Activated CD4-positive, CD25-positive, alpha-beta regulatory T cell (primary cell): Measurements from ENCODE around the gene TMEM143.

Experiments
- DNase-seq, 4 experiments: peaks; one replicate each; lab custom pipeline; 2025; lab: John Stamatoyannopoulos, UW

The TMEM143 gene

DNA sequence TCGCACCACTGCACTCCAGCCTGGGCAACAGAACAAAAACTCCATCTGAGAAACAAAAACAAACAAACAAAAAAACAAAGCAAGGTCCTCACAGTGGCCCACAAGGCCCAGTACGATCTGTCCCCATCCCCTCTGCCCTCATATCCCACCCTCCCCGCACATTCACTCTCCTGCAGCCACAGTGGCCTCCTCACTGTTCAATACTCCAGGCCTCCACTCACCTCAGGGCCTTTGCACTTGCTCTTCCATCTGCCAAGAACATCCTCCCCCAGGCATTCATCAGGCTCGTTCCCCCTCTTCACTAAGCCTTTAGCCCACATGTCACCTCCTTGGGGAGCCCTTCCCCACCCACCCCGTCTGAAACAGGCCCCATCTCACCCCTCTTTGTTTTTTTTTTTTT lies 4.6 kb downstream of the TMEM143 start:
- DNase-seq: no peak

DNA sequence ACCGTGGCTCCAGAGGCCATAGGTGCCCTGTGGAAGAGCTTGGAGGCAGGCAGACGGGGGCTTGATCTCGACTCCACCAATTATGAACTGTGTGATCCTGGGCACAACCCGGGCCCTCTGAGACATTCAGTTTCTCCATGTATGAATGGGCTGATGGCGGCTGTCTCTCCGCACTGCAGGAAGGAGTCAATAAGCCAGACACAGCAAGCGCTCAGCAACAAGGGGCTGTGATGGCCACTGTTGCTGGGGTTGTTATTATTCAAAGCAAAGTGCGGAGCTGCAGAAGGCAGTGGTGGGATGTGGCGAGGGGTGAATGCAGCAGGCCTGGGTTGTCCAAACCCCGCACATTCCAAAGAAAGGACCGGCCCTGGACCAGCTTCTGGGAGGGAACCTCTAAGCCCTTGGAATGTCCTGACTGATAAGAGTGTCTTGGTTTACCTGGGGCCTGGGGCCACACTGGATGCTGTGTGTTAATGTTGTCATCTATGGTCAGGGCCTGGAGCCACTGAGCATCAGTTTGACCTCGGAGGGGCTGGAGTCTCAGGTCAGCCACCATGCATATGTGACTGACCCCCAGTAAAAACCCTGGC lies 8.3 kb downstream of the TMEM143 start:
- DNase-seq: no peak

DNA sequence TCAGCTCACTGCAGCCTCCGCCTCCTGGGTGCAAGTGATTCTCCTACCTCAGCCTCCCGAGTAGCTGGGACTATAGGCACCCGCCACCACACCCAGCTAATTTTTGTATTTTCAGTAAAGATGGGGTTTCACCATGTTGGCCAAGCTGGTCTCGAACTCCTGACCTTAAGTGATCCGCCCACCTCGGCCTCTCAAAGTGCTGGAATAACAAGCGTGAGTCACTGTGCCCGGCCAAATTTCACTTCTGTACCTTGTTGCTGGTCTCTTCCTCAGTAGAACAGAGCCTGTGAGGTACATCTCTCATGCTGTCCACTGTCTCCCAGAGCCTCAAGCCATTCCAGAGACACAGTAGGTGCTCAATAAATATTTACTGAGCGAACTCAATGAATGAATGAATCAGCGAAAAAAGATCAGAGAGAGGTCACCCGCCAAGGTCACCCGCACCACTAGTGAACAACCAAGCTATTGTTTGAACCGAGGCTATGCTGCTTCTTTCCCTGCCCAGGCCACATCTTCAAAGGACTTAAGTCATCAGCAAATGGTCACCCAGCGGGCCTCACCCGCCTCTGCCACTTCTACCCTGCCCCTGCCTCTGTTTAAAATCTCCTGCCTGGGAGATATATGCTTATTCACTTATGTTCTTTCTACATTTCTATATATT lies 9.3 kb downstream of the TMEM143 start:
- DNase-seq: no peak

DNA sequence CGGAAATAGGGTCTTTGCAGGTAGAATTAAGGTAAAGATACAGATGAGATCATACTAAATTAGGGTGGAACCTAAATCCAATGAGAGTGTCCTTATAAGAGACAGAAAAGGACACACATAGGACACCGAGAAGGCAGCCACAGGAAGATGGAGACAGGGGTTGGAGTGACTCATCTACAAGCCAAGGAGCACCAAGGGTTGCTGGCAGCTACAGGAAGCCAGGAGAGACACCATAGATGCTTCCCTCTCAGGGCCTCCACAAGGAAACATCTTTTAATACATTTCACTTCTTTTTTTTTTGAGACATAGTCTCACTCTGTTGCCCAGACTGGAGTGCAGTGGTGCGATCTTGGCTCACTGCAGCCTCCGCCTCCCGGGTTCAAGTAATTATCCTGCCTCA lies 10.1 kb downstream of the TMEM143 start:
- no peak for DNase-seq

DNA sequence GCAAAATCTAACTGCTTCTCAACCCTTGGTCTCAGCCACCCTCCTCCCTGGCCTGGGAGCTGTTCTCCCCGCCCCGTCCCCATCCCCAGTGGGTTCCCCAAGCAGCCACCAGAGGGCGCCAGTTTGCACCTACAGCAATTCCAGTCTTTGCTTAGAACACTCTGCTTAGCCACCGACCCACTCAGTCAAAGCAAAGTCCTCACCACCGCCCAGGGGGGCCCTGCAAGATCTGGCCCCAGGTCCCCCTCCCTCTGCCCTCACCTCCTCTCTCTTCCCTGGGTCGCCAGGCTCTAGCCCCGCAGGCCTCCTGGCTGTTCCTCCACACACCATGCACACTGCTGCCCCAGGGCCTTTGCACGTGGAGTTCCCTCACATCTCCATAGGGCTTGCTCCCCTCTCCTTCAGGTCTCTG lies 12.4 kb downstream of the TMEM143 start:
- DNase-seq: peak; percentile 62 to 77 (median 66)

DNA sequence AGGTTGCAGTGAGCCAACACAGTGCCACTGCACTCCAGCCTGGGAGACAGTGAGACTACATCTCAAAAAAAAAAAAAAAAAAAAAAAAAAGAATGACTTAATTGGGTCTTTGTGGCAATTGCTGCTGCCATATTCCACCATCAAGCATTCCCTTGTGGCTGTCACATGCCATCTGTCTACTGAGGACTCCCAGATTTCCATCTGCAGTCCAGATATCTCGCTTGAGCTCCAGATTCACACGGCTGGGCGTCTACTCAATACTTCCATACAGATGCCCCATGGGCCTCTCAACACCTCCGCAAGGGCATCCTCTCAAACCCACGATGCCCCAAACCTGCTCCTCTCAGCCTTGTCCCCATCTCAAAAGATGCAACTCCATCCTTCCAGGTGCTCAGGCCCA lies 12.9 kb downstream of the TMEM143 start:
- no peak for DNase-seq

DNA sequence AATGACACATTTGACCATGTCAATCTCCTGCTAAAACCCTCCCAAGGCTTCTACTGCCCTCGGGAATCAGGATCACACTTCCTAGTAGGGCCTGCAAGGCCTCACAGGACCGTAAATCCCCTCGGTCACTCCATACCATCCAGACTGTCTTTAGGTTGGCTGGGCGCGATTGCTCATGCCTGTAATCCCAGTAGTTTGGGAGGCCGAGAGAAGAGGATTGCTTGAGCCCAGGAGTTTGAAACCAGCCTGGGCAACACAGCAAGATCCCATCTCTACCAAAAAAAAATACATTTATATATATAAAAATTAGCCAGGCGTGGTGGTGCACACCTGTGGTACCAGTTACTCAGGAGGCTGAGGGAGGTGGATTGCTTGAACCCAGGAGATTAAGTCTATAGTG lies 15.0 kb downstream of the TMEM143 start:
- DNase-seq: no peak

DNA sequence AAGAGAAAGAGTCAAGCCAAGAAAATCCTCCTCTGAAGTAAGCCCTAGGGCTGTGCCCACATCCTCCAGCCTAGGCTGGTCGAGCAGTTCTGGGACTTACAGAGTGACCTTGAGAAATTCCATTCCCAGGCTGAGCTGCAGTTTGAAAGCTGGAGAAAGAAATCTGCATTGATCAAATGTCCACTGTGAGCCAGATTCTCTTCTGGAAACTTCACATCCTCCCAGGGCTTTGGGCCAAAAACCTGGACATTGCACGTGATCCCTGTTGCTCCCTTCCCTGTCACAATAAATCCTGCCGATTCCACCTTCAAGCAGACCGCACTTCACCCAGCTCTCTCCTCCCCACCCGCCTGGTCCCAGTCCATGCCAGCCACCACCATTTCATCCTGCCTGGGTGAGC lies 15.7 kb downstream of the TMEM143 start:
- no peak for DNase-seq

DNA sequence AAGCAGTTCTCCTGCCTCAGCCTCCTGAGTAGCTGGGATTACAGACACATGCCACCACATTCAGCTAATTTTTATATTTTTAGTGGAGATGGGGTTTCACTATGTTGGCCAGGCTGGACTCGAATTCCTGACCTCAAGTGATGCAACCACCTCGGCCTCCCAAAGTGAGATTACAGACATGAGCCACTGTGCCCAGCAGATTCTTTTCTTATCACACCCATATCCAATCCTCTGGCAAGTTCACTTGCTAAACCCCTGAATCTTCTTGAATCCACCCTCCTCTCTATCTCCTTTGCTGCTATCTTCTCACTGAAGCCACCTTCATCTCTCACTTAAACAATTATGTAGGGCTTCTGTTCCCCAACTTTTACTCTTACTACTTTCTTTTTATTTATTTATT lies 17.5 kb downstream of the TMEM143 start:
- DNase-seq: no peak

DNA sequence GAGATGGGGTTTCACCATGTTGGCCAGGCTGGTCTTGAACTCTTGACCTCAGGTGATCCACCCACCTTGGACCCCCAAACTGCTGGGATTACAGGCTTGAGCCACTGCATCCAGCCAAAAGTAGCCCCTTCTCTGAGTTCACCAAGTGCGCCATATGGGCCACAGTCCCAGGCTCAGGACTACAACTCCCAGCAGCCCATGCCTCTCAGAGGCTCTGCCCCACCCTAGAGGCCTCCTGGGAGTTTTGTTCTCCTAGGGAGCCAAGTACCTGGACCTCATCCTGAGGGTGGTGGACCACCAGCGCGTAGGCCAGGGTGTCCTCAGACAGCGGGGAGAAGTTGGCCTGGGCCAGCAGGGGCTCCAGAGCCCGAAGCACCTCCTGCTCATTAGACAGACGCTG lies 18.8 kb downstream of the TMEM143 start:
- DNase-seq: no peak

DNA sequence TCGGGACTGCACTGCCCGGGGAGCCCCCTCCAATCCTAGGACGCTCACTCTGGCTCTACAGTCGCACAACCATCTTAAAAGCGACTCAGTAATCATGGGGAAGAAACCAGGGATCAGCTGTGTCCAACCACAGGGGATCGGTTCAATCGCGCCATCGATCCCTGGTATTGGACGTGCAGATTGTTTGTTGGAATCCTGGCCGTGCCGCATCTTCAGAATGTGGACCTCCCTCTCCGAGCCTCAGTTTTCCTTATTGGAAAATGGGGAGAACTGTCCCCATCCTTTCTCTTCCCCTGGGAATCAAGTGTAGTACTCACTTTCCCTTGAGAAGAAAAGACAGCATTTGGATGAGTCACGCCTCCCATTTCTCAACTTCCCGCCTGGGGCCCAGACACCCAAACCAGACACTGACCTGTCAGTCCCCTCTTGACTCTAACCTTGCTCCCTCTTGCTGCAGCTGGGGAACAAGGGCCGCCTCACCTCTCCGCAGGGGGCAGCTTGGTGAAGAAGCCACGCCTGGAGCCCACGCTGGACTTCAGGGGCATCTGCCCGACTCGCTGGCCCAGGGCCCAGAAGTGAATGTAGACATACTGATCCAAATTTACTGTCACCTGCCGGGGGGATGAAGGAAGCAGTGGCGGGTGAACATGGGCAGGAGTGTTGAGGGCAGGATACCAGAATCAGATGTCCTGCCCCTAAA lies 20.7 kb downstream of the TMEM143 start:
- DNase-seq: no peak

DNA sequence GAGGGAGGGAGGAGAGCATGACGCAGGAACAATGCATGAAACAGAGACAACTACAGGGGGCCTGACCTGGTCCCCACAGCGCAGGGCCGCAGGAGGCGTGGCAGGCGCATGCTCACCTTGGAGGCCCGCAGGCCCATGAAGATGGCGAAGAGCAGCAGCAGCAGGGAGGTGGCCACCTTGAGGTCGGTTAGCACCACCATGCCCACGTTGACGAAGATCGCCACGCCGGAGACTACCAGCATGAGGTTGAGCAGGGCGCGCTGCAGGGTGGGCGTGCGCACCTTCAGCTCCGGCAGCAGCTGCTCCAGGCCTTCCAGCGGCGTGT lies 21.4 kb downstream of the TMEM143 start:
- no peak for DNase-seq

DNA sequence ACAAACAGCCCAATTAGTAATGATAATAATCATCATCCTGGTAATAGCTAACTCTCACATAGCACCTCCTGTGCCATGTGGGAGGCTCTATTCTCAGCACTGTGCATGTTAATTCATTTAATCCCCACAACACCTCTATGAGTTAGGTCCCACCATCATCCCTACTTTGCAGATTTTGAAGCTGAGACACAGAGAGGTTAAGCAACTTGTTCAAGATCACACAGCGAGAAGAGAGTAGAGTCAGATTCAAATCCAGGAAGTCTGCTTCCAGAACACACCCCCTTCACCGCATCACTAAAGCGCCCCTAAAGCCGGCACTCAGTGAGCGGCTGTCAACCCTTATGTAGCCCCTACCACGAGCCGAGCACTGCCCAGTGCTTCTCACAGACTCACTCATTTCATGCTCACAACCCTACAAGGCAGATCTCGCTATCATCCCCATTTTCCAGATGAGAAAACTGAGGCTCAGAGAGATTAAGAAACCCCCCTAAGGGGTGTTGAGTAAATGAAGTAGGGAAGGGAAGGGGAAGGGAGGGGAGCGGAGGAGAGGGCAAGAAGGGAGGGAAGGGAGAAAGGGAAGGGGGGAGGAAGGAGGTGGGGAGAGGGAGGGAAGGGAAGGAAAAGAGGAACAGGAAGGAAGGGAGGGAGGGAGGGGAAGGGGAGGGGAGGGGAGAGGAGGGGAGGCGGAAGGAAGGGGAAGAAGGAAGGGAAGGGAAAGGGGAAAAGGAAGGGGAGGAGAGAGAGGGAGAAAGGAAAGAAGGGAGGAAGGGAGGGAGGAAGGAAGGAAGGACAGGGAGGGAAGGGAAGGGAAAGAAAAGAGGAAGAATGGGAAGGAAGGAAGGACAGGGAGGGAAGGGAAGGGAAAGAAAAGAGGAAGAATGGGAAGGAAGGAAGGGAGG lies 22.0 kb downstream of the TMEM143 start:
- DNase-seq: no peak

DNA sequence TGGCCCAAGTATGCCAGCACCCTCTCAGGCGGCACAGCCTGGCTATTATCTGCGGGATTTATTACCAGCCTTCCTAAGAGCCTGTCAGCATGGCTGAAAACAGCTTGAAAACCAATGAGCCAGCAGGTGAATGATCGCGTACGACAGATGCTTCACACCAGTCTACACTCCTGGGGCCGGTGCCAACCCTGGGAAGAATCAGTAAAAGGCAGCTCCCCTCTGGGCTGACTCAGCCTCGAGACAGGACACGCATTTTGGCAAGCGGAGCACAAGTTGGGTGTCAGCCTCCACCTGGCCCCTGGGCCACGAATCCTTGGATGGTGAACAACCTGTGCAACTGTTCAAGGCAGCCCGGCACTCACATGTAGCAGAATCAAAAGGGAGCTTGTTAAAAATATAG lies 22.7 kb downstream of the TMEM143 start:
- no peak for DNase-seq

DNA sequence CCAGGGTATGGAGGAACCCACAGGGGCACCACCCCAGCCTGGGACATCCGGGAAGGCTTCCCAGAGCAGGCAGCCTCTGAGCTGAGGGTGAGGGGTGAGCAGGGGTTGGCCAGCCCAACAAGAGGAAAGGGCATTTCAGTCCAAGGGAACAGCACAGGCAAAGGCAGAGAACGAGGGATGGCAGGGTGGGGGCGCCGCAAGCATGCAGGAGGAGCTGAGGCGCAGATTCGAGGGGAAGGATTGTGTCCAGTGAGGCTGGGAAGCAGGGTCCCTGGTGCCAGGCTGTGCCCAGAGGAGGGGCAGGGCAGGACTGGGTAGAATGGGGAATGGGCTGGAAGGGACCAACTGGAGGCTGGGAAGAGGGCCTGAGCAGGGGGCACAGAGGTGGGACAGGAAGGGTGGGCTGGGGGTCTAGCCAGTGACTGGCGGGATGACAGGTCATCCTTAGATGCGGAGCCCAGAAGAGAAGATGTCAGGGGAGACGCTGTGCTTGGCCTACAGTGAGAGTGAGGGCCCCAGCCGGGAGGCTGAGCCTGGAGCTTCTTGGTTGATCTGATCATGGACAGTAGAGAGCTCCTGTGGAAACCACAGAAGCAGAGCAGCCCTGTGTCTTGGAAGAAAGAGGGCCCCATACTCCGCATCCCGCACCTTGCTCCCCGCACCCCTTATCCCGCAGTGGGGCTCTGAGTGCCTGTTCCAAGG lies 24.8 kb downstream of the TMEM143 start:
- DNase-seq: no peak

DNA sequence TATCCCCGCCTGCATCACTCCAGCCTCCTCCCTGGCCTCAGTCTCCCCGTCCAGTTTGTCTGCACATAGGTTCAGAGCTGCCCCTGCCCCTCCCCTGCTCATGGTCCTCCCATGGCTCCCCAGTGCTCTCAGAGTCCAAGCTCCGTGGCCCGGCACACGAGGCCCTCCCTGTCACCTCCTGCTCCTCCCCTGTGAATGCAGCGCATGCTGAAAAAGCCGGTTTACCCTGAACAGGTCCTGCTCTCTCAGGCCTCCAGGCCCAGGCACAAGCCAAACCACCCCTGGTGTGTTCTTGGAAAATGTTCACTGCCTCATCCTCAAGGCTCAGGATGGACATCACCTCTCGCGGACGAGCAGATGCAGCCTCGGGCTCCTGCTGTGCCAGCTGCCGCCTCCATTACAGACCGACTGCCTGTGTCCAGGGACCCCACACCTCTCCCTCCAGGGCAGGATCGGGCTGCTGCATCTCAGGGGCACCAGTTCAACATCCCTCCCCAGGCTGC lies 25.4 kb downstream of the TMEM143 start:
- DNase-seq: no peak

DNA sequence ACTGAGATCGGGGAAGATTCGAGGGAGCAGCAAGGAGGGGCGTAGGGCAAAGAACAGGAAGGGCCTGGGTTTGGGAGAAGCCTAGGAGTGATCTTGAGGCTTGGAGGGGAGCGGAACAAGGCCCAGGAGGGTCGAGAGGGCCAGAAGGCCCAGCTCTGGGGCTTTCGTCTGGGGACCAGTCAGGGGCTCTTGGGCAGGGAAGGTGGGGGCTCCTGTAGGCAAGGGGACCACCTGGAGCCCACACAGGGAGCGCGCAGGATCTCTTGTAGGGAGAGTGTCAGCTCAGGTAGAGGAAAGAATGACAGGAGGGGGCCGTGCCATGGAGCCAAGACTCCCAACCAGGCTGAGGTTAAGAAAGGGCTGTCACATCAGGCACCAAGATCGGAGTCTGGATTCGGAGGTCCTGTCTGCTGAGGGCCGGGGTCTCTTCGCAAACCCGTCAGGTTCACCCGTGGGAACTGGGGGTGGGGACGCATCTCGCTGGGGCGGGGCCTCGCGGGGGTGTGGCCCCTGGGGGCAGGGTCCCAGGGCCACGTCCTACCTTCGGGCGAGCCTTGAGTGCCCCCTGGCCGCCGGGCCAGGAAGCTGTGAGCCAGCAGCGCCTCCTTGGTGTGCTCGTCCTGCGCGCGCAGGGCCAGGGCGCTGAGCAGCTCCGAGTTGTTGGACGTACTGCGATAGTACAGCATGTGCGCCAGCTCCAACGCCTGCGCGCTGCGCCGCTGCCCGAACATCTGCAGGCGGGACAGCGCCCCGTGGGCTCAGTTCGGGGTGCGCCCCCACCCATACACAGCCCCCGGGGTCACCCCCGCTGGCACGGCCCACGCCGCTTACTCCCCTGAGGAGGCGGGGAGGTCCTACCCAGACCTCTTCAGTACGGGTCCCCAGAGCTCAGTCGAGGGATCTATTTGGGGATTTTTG lies 30.0 kb downstream of the TMEM143 start:
- peak; percentile 78 to 93 (median 89) for DNase-seq

DNA sequence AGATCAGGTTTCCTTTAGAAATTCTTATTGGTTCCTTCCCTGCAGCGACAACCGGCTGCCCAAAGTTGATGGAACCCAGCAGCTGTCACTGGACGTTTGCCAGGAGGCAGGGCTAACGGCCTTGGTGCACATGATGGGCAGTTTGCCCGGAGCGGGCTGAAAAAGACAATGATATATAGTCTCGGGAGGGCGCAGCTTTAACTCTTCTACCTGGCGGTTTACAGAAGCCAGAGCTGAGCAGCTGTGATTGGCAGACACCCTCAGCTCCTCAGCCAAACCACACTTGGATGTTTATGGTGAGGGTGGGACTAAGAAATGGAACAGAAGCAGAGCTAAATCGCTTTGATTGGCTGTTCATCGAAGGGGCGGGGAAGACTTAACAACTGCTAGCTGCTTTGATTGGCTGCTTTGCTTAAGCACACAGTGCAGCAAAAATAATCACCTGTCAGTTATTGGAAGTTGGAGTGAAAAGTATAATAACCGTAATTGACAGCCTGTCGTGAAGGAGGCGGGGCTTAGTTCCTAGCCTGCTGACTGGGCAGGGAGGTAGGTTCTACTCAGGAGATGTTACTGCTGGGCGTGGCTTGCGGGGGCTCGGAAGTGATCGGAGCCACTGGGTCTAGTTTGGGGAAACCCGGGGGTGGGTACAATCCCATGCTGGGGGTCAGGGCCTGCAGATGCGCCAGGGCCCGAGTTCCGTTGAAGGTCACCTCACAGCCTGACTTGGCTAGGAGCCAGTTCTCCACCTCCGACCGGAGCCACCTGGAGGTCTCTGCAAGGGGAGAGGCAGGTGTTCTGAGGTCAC lies 30.9 kb downstream of the TMEM143 start:
- DNase-seq: peak; percentile 72 to 92 (median 81)

DNA sequence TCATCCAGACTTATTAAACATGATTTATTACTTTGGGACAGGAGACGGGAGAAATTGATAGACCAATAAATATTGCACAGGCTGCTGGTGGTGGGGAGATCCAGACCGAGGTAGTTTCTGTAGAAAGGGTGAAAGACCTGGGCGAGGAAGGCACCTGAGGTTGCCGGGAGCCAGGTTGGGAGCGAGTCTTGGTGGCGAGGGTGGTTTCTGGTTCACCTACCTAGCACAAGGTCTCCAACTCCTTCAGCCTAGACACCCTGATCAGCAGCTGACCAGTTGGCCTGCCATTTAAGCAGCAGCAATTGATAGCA lies 31.4 kb downstream of the TMEM143 start:
- DNase-seq: no peak
